NCI-H1048 (cell line): ENCODE measurements around the gene DOK6.
"Not testable (repeated sequence)": the region's sequence is repeated elsewhere in the genome, so short reads cannot be mapped to it uniquely, and the experiment has no call there.

Source experiments
- DNase-seq: peaks from one replicate; lab custom pipeline; 2025; lab: John Stamatoyannopoulos, UW

DOK6 gene

GRCh38 chr18:69813559-69813958 is 412.9 kb downstream of the DOK6 start:
- DNase-seq = no peak

DNA sequence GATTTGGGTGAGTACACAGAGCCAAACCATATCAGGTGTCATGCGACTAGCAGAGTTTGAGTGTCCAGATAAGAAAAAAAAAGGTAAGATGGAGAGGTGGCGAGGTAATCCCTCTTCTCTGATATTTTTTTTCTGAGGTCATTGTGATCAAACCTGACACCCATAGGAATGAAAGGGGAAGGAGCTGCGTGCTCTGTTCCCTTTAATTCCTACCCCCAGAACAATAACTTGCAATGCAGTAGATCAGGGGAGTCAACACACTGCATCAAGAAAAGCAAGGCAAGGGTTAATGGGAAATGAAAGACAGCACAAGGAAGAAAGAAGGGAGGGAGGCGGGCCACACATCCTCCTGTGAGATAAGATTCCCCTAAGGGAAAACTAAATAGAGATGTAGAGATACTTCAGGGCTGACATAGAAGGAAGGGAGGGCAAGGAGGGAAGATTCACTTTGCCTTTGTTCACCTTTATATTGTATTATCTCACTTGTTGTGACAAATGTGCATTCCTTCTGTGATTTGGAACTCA is 414.2 kb downstream of the DOK6 start:
- DNase-seq = no peak

DNA sequence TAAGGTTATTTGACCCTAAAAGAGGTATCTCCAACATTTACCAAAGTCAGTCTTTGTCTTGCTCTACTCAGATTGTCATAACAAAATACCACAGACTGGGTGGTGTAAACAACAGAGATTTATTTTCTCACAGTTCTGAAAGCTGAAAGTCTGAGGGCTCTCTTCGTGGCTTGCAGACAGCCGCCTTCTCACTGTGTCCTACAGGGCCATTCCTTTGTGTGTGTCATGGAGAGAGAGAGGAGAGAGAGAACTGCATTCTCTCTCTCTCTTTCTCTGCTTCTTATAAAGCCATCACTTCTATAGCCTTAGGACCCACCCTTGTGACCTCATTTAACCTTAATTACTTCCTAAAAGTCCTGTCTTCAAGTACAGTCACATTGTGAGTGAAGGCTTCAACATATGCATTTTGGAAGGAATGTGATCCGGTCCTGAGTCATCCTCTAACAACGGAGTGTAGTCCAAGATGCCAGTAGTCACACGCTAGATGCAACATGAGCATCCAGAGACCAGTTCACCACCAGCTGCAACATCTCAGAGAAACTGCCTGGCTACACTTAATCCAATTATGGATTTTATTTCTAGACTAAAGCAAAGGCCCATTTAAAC is 416.8 kb downstream of the DOK6 start:
- DNase-seq = no peak

GRCh38 chr18:69819460-69819859 is 418.8 kb downstream of the DOK6 start:
- no peak for DNase-seq

- DNase-seq = no peak
Observed at GRCh38 chr18:69820538-69820937, 419.9 kb downstream of the DOK6 start.

DNA sequence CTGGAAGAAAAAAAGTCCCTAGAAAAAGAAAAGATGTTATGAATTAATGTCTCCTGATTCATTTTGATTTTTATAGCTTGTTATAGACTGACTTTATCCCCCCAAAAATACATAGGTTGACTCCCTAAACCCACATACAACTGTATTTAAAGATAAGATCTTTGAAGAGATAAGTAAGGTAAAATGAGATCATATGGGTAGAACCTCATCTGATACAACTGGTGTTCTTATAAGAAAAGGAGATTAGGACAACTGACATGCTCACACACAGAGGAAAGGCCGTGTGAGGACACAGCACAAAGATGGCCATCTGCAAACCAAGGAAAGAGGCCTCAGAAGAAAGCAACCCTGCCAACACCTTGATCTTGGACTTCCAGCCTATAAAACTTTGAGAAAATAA is 429.5 kb downstream of the DOK6 start:
- DNase-seq = no peak

- not testable (repeated sequence) for DNase-seq
Observed at GRCh38 chr18:69834980-69835379, 434.3 kb downstream of the DOK6 start.

- DNase-seq = no peak
Observed at GRCh38 chr18:69838003-69838402, 437.3 kb downstream of the DOK6 start.

DNA sequence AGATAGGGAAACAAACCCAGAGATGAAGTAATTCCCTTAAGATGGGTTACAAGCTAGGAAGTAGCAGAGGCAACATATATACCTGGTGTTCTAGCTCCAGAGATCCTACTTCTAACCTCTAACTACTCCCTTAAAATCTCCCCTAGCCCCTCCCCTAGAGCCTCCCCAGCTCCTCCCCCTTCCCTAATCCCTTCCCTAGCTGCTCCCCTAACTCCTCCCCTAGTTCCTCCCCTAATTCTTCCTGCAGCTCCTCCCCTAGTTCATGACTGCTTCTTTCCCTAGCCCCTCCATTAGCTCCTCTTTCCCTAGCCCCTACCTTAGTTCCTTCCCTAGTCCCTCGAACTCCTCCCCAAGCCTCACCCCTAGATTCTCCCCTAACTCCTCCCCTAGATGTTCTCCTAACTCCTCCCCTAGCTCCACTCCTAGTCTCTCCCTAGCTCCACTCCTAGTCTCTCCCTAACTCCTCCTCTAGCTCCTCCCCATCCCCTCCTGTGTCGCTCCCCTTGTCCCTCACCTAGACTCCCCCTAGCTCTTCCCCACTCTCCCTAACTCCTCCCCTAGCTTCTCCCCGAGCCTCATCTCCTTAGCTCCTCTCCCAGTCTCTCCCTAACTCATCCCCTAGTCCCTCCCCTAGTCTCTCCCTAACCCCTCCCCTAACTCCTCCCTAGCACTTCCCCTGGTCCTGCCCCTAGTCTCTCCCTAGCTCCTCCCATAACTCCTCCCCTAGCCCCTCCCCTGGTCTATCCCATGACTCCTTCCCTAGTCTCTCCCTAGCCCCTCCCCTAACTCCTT is 438.1 kb downstream of the DOK6 start:
- DNase-seq = peak; percentile 8

DNA sequence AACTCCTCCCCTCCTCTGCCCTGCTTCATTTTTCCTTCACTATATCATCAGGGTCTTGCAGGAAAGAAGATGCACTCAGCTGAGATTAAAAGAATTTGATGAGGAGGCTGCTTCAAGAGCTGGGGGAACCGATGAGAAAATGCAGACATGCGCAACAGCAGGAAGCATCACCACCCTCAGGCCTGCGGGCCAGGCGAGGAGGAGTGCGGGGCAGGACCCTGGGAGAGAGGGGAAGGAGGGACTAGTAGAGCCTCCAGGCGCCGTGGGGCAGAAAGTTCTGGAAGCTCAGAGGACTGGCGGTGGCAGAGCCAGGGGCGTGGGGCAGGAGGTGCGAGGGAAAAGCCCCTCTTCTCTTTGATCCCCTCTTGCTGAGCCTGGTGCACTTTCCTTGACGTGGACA is 438.8 kb downstream of the DOK6 start:
- no peak for DNase-seq

- no peak for DNase-seq
Observed at GRCh38 chr18:69840001-69840400, 439.3 kb downstream of the DOK6 start.

GRCh38 chr18:69840445-69840844 is 439.8 kb downstream of the DOK6 start:
- DNase-seq = no peak

DNA sequence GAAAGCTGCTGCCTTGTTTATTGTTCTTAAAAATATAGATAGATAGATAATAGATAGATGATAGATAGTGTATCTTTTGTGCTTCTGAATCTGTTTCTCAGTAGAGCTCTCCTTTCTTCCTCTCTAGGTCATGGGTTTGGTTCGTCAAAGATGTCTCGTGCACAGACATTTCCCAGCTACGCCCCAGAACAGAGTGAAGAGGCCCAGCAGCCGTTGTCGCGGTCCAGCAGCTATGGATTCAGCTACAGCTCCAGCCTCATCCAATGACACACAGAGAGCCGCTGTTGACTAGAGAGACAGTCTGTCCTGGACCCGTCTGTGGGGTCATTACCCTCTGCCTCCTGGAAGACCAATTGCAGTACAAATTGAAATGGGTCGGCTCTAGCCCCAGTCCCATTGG is 440.4 kb downstream of the DOK6 start:
- DNase-seq = no peak

DNA sequence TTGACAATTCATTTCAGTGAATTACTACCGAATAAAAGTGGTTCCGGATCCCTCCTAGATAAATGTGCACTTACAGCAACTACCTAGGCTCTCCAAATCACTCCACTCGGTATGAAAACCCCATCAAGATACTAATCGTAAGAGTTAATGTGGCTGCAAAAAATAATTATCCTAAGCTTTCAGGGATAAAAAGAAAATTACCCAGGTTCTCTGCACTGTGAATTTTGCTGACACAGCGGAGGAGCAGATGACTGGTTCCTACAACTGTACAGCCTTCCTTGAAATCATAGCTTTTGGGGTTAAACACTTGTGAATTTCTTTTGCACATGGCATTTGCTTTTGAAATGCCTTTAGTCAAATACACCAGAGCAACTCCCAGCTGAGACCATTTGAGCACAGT is 442.3 kb downstream of the DOK6 start:
- DNase-seq = no peak

- no peak for DNase-seq
Observed at GRCh38 chr18:69844656-69845055, 444.0 kb downstream of the DOK6 start.

- DNase-seq = peak; percentile 77
Observed at GRCh38 chr18:69845593-69846506, 445.2 kb downstream of the DOK6 start.

DNA sequence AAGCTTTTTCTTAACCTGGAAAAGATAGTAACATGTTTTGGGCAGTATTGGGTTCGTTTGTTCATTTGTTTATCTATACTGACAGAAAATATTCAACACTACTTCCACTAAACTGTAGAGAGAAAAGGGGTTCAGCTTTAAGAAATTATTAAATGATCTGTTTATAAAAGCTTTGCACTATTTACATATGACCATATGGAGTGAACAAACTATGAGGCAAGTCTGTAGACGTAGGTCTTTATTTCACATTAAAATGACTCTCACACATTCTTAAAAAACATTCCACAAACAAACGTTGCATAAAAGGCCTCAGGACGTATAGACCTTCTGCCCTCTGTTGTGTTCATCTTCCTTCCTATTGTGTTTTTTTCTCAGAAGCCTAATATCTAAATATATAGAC is 452.4 kb downstream of the DOK6 start:
- no peak for DNase-seq

GRCh38 chr18:69854455-69854854 is 453.8 kb downstream of the DOK6 start:
- no peak for DNase-seq

GRCh38 chr18:69858897-69859296 is 458.2 kb downstream of the DOK6 start:
- DNase-seq = no peak

DNA sequence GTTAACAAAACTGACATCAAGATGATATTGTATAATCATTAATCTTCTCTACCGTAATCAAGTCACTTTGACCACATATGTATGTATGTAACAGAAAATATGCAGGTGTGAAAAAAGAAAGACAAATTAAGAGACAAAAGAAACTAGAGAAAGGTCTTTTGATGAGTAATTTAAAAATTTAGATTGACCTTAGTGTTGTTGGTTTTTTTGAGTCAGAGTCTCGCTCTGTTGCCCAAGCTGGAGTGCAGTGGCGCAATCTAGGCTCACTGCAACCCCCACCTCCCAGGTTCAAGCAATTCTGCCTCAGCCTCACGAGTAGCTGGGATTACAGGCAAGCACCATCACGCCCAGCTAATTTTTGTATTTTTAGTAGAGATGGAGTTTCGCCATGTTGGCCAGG is 464.1 kb downstream of the DOK6 start:
- not testable (repeated sequence) for DNase-seq

- no peak for DNase-seq
Observed at GRCh38 chr18:69865776-69866175, 465.1 kb downstream of the DOK6 start.

- DNase-seq = no peak
Observed at GRCh38 chr18:69866212-69866611, 465.5 kb downstream of the DOK6 start.

DNA sequence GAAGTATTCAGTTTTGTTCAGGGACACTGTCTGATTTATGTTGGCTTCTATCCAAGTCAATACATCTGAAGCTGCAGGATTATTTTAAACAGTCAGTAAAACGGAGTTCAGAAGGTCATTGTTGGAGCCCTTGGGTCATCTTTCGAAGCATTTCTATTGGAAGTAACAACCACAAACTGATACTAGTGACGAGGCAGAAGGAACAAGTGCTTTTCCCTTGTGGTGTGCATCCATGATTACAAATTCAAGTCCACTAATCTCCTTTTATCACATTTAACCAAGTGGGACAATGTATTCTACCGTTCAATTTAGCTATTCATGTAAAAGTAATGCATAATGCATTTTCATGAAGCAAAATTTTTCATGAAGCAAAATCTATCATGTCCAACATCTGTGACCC is 470.0 kb downstream of the DOK6 start:
- no peak for DNase-seq
